Caki2 (cell line): ENCODE data around the gene SHROOM1. TPM values are rescaled to one million over a fixed set of nuclear protein-coding genes. Genes with fewer than 3 reads are reported as not detected.
"Not testable (repeated sequence)": the region's sequence is repeated elsewhere in the genome, so short reads cannot be mapped to it uniquely, and the experiment has no call there.

Source experiments
- DNase-seq: peaks from one replicate; pipeline ENCODE4 v3.0.0-alpha.2; 2015; ENCODE audit warnings: low read depth
- in situ Hi-C: cut with HindIII; loops from 2 replicates; pipeline ENCODE4 v1.10.0; 2016; ENCODE audit warnings: low sequenced_read_pairs, low pct_unique_long_range_greater_than_20kb, mixed read lengths
- total RNA-seq: library from RNA; depleted of rRNA; stranded (reverse); fragments of >200 nt; shearing (Covaris generic); gene quantifications from 2 replicates; pipeline ENCODE4 v1.2.3, GENCODE V29; 2014; ENCODE audit warnings: low replicate concordance

SHROOM1 gene
- total RNA-seq, 1 experiment from 2014 or later = 8.7 TPM

DNA sequence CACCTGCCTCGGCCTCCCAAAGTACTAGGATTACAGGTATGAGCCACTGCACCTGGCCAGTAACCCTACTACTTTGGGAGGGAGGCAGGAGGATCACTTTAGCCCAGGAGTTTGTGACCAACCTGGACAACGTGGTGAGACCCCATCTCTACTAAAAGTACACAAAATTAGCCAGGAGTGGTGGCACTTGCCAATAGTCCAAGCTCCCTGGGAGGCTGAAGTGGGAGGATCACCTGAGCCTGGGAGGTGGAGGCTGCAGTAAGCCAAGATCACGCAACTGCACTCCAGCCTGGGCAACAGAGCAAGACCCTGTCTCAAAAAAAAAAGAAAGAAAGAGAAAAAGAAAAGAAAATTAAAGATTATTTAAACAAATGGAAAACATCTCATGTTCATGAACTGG lies 25.6 kb upstream of the SHROOM1 start:
- in situ Hi-C loops = no loop called here
- DNase-seq = no peak

DNA sequence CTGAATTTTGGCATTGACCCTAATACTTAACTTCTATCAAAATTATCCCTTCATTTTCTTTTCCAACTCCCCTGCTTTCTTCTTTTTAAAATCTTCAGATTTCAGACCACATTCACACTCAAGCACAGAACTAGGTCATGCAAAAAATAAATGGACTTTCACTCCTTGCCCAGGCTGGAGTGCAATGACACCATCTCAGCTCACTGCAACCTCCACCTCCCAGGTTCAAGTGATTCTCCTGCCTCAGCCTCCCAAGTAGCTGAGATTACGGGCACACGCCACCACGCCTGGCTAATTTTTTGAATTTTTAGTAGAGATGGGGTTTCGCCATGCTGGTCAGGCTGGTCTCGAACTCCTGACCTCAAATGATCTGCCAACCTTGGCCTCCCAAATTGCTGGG lies 24.5 kb upstream of the SHROOM1 start:
- DNase-seq = not testable (repeated sequence)

DNA sequence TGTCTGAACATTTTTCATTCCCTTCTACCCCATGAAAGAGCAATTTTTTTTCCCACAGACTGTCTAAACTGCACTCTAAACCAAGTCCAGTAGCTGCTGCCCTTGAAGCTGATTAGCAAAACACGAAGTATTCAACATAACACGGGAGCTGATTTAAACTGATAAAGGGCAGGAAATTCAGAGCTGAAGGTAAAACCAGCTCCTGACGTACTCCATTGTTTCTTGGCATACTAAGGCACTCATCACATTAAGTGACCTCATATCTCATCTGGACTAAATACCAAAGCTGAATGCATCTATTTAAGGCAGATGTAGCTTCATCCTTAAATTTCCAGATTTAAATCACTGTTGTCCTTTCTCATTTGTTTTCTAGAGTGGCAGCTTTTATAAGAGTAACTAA lies 23.9 kb upstream of the SHROOM1 start:
- in situ Hi-C loops = no loop called here
- no peak for DNase-seq

More for the DNA sequence above, 24.5 kb upstream of the SHROOM1 start:
- in situ Hi-C loops = not testable (repeated sequence)

DNA sequence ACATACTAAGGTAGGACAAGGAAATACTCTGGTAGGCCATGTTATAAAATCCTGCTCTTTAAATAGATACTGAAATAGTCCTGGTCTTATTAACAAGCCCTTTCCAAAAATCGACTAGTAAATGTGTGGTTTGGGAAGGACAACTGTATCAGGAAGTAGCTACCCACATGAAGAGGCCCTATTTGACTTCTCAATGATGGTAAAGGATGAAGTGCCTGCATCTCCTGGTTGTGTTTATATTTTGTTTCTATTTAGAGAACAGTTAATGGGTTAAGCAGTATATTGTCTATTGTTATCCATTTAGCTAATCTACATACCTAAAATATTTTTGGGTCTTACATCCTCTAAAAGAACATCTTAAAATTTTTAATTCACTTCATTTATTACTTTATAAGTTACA lies 23.3 kb upstream of the SHROOM1 start:
- no peak for DNase-seq
- in situ Hi-C loops = no loop called here

DNA sequence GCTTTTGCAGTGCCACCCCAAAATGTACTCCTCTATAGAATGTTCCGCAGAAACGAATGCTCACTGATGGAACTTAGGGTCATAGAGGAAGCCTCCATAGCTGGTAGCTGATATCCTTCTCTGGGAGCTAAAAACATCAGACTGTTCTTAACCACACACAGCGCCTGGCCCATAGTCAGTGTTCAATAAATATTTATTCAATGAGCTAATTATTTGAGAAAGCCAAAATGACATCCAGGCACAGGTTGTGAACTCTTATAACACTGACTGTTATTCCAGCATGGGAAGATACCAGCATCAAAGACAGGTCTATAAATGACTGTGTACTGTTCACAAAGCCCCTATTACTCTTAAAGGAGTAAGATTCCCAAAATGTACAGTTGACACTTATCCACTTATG lies 22.9 kb upstream of the SHROOM1 start:
- in situ Hi-C loops = no loop called here
- DNase-seq = no peak

DNA sequence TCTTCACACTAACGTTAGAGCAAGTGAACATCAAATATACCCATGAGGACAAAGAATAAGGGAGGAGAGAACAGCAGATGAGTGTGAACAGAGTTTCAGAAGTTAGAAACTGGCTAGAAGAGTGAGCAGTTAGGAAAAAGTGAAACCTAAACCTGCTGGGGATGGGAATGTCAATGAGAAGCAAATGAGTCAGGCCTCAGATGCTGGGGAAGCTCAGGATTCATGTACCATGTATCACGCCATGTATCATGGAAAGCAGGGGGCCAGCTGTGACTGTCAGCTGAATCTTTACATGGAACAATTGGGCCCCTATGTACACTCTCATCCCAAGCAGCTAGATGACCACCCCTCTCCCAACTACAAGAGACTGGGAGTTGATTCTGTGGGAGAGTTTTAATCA lies 19.6 kb upstream of the SHROOM1 start:
- in situ Hi-C loops = no loop called here
- no peak for DNase-seq

DNA sequence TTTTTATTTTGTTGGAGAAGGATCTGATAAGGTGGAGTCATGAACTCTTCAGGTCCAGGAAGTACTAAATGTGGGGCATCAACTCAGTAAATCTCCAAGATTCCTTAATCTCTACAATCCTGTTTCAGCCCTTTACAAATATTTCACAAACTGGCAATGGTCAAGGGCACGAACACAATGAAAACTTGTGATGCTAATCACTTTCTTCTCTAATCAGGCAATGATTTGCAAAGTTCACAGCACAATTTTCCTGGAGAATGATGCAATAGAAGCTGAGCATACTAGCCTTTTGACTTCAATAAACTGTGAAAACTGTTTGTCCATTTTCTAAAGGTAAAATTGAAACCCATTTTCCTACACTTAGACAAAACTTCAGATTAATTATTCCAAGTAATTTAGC lies 18.9 kb upstream of the SHROOM1 start:
- in situ Hi-C loops = no loop called here
- no peak for DNase-seq

DNA sequence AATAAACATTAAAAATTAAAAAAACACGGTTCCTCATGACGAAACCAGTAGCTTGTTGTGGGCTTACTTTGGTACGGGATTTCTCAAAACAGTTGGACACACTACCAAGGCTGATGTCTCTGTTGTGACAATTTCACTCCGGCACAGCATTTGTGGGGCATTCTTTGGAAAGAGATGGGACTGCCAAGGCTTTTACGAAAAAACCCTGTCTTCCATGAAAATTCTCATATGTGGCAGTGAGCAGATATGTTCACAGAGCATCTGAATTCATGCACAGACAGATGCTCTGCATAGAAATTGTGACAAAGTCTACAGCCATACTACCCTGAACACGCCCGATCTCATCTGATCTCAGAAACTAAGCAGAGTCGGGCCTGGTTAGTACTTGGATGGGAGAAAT lies 17.8 kb upstream of the SHROOM1 start:
- in situ Hi-C loops = no loop called here
- DNase-seq = no peak

DNA sequence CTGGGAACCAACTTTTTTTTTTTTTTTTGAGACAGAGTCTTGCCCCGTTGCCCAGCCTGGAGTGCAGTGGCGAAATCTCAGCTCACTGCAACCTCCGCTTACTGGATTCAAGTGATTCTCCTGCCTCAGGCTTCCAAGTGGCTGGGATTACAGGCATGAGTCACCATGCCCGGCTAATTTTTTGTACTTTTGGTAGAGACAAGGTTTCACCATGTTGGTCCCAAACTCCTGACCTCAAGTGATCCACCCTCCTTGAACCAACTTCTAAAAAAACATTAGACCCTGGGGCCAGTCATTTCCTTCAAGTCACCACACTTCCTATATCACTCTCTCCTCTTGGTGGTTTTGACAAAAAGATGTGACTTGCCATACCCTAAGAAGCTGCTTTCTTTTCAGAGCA lies 10.9 kb upstream of the SHROOM1 start:
- in situ Hi-C loops = no loop called here
- no peak for DNase-seq

DNA sequence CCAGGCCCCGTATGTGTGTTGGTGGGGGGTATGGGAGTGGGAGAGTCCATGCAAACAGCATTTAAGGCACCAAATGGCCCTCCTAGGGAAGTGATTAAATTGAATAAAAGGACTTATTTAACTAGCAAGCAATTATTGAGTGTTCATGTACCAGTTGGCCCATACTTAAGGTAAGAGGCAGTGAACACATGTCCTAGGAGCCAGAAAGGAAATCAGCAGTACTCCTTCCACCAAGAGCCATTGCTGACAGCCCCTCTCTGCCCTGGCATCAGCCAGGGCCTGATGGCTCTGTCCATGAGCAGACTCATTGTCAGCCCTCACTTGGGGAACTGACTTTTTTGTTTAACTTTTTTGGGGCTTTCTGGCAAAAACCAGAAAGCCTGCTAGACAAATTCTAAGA lies 10.4 kb upstream of the SHROOM1 start:
- DNase-seq = no peak
- in situ Hi-C loops = no loop called here

DNA sequence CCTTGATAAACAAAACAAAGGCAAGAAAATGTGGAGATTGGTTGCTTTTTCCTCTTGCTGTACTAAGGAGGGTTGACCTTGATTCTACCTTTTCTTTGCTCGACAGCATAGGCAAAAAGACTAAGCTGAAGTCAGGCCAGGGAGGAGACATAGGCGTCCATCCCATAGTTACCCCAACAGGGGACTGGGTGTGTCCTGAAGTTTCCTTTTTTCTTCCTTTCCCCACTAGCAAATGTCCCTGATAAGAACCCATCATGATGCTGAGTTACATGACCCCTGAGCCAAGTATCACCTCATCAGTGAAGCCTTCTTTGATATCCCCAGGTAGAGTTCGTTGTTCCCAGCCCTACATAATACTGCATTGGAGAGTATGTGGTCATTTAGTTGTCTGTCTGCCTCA lies 9.9 kb upstream of the SHROOM1 start:
- in situ Hi-C loops = no loop called here

DNA sequence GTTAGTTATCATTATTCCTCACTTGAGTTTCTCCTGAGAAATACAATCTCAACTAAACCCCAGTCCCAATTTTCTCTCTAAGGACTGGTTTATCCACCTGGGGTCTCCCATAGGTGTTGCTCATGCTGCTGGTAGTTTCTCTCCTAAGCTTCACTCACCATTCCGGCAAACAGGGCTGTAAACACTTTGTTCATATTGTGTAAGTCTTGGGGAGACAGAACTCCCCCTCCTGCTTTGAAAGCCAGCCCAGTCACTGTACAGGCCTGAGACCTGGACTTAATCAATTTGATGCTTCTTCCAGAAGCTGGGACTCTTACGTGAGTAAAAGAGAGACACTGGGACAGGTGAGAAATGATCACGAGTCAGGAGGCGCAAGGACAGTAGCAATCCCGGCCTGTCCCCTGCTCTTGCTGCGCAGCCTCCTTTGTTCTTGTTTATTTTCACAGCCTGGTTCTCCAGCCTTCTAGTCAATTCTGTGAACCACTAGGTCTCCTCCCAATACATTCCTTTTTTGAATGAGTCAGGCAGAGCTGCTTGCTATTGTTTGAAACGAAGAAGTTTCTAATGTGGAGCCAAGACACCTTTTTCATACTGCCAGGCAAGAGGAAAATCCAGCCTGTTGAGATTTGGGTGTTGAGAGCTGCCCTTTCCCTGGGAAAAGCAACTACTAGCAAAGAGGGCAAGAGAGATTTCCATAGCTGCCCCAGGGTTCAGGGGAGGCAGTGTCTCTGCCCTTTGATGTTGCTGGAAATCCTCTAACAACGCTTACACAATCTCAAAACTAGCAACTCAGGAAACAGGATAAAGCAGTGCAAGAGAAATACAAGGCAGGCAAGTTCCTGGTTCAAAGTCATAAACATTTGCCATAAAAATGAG lies 9.2 kb upstream of the SHROOM1 start:
- in situ Hi-C loops = no loop called here
- DNase-seq = no peak

More for the DNA sequence above, 9.9 kb upstream of the SHROOM1 start:
- no peak for DNase-seq

DNA sequence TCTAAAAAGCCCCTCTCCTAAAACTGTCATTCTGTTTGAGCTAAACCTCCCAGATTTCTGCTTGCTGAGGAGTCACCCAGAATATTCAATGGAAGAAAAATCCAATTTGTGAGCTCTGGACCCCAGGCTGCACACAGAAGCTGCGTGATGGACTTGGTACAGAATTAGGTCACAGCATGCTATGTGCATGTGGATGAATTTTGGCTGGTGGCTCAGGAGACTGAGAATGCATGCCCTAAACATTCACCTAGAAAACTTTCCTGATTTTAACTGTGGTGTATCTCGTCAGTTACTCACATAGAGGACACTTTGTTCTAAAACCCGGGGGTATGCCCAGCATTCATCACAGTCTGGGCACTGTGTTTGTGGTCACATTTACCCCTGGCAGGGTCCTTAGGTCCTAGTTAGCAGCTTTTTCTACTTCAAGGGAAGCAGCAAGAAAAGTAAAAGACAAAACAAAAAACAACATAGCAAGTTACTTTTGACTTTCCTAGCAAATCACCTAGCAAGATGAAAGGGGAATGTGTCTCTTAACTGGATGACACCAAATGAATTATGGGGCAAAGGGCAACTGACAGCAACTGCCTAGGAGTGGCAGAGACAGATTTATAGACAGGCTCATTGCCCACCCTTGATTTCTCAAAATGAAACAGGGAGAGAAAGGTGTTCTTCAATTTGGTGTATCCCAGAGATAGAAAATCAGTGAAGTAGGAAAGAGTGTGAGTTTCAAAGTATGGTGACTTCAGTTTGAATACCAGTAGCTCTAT lies 8.3 kb upstream of the SHROOM1 start:
- DNase-seq = no peak
- in situ Hi-C loops = no loop called here

DNA sequence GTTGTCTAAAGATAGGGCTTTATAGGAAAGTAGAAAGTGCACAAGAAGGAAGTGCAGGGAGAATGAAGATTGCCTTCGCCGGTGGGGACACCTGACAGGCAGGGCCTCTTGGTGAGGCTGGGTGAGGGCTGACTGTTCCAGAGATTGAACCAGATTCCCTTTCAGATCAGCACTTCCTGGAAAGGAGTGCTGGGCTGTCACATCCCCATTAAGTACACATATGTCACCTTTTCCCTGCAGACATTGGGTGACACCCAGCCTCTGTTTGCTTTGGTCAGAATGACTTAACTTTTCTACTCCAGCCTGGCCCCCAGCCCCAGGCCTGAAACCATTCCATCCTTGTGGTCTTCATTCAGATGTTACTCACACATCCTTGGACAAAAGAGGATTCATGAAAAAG lies 7.4 kb upstream of the SHROOM1 start:
- in situ Hi-C loops = no loop called here
- peak; percentile 23 for DNase-seq

DNA sequence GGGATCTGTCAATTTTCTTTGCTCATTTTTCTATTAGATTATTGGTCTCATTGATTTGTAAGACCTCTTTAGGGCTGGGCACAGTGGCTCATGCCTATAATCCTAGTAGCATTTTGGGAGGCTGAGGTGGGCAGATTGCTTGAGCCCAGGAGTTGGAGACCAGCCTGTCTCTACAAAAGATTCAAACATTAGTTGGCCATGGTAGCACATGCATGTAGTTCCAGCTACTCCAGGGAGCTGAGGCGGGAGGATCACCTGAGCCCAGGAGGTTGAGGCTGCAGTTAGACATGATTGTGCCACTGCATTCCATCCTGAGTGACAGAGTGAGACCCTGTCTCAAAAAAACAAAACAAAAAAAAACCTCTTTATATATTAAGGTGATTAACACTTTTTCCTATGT lies 6.4 kb upstream of the SHROOM1 start:
- in situ Hi-C loops = no loop called here
- no peak for DNase-seq

DNA sequence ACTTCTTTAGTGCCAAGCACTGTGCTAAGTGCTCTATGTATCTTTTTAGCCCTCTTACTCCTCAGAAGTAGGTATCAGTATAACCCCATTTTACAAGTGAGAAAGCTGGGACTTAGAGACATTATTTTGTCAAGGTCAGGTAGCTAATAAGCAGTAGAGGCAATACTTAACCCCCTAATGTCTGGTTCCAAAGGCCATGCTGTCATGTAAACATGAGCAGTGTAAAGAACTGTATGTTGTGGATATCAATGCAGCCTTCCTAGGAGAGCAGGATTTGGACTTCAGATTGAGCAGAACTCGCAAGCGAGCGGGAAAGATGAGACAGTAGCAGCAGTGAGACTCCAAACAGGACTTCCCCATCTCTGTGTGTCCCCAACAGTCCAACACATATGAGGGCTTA lies 3.6 kb upstream of the SHROOM1 start:
- in situ Hi-C loops = no loop called here
- DNase-seq = no peak

DNA sequence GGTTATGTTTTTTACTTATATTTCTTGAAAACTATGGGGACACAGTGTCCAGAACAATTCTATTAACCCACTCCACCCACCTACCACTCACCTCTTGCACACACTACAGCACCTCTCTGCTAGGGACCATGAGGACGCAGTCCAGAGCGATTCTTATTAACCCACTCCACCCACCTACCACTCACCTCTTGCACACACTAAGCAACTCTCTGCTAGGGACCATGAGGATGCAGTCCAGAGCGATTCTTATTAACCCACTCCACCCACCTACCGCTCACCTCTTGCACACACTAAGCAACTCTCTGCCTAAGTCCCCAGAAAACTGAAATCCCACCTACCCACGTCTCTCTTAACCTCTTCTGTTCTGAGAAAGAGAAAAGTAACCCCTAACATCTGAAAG lies 2.2 kb upstream of the SHROOM1 start:
- no peak for DNase-seq
- in situ Hi-C loops = no loop called here

DNA sequence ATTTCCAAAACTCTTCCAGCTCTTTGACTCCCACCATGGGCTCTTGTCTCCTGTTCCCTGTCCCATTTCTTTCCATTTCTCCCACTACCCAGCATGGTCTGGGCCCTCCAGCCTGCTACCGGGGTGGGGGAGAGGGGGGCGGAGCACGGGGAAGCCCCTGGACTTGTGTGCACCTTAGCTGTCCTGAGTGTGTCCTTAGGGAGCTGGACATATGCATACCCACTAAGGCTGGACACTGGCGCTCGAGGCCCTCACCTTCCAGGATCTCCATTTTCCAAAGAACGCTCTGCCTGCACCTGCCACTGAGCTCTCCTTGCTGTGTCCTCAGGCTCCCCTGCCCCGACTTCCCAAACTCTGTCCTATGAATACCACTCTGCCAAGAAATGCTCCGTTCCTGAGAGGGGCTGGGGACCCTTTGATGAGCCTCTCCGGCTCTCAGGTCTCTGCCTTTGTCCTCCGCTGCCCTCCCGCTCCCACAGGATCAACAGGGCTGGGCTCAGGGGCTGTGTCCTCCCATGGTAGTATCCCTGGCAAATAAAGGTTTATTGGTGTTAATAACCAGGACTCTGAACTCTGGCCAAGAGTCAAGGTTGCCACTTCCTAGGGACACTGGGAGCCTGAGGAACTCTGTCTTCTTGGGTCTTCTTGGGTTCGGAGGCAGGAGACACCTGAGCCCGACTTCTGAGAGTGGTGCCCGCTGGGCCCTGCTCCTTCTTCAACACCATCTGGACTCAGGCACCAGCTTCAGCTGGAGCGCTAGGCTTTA lies 831 bp upstream of the SHROOM1 start:
- in situ Hi-C loops = no loop called here
- no peak for DNase-seq
